Calu3 (cell line): ENCODE measurements around the gene CDC123. TPM values are rescaled to one million over a fixed set of nuclear protein-coding genes. Genes with fewer than 3 reads are reported as not detected.

Experiments
- BruUV-seq: library from RNA; stranded (reverse); fragments of 400-500 nt; replicated peaks from 2 replicates; lab custom pipeline; 2021; lab: Mats Ljungman, UMichigan
- CTCF ChIA-PET: fragments of 300-600 bp; sonication (Branson Sonifier 250); formaldehyde crosslinking; loops from one replicate; lab custom pipeline; 2022; ENCODE audit warnings: antibody characterized with exemption; lab: Charles Lee
- DNase-seq: peaks from one replicate; pipeline ENCODE4 v3.0.0; 2022
- H3K27ac Mint-ChIP-seq: one replicate; pipeline ENCODE4 v1.8.0; 2022; ENCODE audit warnings: mixed read lengths; ENCODE audit not compliant: unreplicated experiment
- H3K27me3 Mint-ChIP-seq: one replicate; pipeline ENCODE4 v1.8.0; 2022; ENCODE audit warnings: mixed read lengths; ENCODE audit not compliant: unreplicated experiment
- H3K36me3 Mint-ChIP-seq: one replicate; pipeline ENCODE4 v1.8.0; 2022; ENCODE audit warnings: mild to moderate bottlenecking, moderate library complexity, mixed read lengths; ENCODE audit not compliant: insufficient read depth, unreplicated experiment
- H3K4me1 Mint-ChIP-seq: one replicate; pipeline ENCODE4 v1.8.0; 2022; ENCODE audit warnings: mild to moderate bottlenecking, low read depth, mixed read lengths; ENCODE audit not compliant: unreplicated experiment
- H3K4me3 Mint-ChIP-seq: one replicate; pipeline ENCODE4 v1.8.0; 2022; ENCODE audit warnings: mild to moderate bottlenecking, low read depth, moderate library complexity, mixed read lengths; ENCODE audit not compliant: unreplicated experiment
- H3K9me3 Mint-ChIP-seq: one replicate; pipeline ENCODE4 v1.8.0; 2022; ENCODE audit warnings: low read depth, mixed read lengths; ENCODE audit not compliant: unreplicated experiment
- intact Hi-C: fragments of 100-400 bp; cut with micrococcal nuclease; formaldehyde crosslinking; loops from one replicate; pipeline ENCODE4 v1.10.0; 2022; ENCODE audit not compliant: unreplicated experiment
- total RNA-seq: library from RNA; stranded (reverse); gene quantifications from 2 replicates; pipeline ENCODE4 v1.2.3, GENCODE V29; 2022
- TF ChIP-seq, protein P1 (sequence below): fragments of 200-600 bp; IDR thresholded peaks from one replicate; pipeline ENCODE4 v1.8.0; 2022; ENCODE audit warnings: antibody characterized with exemption; ENCODE audit not compliant: unreplicated experiment

CDC123 gene
- total RNA-seq, 1 experiment from 2014 or later: 96.3 TPM

- Mint-ChIP-seq H3K4me3 (no peak overlapping the region), H3K9me3 (no peaks in the 10 kb centered on the region), H3K4me1 (no peaks in the 10 kb centered on the region), H3K27me3 (no peaks in the 10 kb centered on the region), H3K27ac (no peak overlapping the region), H3K36me3 (peaks cover 33% of the 10 kb centered on the region)
- TSS peak; percentile 8 for BruUV-seq
- TF ChIP-seq, protein P1, sequence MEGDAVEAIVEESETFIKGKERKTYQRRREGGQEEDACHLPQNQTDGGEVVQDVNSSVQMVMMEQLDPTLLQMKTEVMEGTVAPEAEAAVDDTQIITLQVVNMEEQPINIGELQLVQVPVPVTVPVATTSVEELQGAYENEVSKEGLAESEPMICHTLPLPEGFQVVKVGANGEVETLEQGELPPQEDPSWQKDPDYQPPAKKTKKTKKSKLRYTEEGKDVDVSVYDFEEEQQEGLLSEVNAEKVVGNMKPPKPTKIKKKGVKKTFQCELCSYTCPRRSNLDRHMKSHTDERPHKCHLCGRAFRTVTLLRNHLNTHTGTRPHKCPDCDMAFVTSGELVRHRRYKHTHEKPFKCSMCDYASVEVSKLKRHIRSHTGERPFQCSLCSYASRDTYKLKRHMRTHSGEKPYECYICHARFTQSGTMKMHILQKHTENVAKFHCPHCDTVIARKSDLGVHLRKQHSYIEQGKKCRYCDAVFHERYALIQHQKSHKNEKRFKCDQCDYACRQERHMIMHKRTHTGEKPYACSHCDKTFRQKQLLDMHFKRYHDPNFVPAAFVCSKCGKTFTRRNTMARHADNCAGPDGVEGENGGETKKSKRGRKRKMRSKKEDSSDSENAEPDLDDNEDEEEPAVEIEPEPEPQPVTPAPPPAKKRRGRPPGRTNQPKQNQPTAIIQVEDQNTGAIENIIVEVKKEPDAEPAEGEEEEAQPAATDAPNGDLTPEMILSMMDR: no peak
- DNase-seq: no peak
- intact Hi-C loops: no loop called here
- CTCF ChIA-PET: interaction anchor here (0.6 kb wide), 1 partner anchor 11 kb away, joined by 3 read pairs; no protein-coding TSS in a partner anchor
Observed at GRCh38 chr10:12235116-12235694, 39.2 kb downstream of the CDC123 start.

DNA sequence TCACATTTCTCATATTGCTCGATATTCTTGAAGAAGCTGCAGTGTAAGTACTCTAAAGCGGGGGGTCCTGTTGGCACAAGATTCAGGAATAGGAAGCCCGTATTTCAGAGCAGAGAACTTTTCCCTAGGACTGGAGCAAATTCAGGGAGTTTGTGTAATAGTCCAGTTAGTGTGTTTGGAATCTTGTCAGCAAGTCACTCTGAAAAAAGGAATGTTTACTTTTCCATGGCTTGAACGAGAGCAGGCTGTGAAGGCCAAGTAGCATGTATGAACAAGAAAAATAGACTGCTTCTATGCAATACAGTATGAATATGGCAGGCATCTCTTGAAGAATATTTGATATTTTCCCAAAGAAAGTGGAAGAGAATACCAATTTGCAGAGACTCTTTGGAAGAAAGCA lies 39.8 kb downstream of the CDC123 start:
- CTCF ChIA-PET: no interaction called here
- no TSS peak for BruUV-seq
- intact Hi-C loops: no loop called here
- no peak overlapping the region for H3K4me3 Mint-ChIP-seq
- no peak overlapping the region for H3K27ac Mint-ChIP-seq
- no peaks in the 10 kb centered on the region for H3K4me1 Mint-ChIP-seq
- peaks cover 37% of the 10 kb centered on the region for H3K36me3 Mint-ChIP-seq
- no peak for DNase-seq
- H3K27me3 Mint-ChIP-seq: no peaks in the 10 kb centered on the region
- no peaks in the 10 kb centered on the region for H3K9me3 Mint-ChIP-seq
- TF ChIP-seq, protein P1: no peak

DNA sequence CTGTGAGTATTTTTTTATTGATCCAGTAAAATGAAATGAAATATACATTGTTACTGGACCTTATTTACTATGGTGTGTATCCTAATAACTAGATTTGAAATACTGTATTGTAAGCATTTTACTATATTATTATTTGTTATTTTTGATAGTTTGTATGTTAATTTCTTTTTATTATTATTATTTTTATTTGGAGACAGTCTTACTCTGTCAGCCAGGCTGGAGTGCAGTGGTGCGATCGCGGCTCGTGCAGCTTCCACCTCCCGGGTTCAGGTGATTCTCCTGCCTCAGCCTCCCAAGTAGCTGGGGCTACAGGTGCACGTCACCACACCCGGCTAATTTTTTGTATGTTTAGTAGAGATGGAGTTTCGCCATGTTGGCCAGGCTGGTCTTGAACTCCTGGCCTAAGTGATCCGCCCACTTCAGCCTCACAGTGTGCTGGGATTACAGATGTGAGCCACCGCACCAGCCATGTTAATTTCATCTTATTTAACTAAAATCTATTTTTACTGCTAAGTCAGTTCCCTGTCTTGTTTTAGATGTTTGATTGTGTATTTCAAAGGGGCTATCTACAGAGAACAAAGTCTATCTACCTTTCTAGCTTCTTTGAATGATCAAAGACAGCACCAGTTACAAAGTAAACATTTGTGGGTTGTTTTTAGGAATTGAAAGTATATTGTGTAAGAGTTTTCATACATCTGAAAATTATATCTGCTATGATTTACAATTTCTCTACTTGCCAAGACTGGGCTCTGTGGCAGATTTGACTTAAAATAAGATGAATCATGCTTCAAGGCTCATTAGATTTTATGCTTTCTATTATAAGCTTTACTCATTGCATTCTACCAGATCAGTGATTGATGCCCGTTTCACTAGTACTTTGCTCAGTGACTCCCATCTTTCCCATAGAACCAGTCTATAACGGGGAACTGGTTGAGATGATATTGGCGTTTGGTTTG lies 41.6 kb downstream of the CDC123 start:
- TF ChIP-seq, protein P1: no peak
- DNase-seq: no peak
- Mint-ChIP-seq H3K4me1 (no peaks in the 10 kb centered on the region), H3K9me3 (no peaks in the 10 kb centered on the region), H3K36me3 (peaks cover 30% of the 10 kb centered on the region), H3K27ac (no peak overlapping the region), H3K4me3 (no peak overlapping the region), H3K27me3 (no peaks in the 10 kb centered on the region)
- no TSS peak for BruUV-seq
- CTCF ChIA-PET: no interaction called here
- intact Hi-C loops: no loop called here

DNA sequence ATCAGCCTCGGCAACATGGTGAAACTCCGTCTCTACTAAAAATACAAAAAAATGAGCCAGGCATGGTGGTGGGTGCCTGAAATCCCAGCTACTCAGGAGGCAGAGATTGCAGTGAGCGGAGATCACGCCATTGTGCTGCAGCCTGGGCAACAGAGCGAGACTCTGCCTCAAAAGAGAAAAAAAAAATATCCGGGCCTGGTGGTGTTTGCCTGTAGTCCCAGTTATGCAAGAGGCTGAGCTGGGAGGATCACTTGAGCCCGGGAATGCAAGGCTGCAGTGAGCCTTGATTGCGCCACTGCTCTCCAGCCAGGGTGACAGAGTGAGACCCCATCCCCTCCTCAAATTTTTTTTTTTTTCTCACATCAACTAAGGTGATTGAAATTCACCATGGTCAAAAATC lies 42.8 kb downstream of the CDC123 start:
- peaks cover 27% of the 10 kb centered on the region for H3K36me3 Mint-ChIP-seq
- no peak overlapping the region for H3K4me3 Mint-ChIP-seq
- DNase-seq: no peak
- H3K9me3 Mint-ChIP-seq: no peaks in the 10 kb centered on the region
- H3K4me1 Mint-ChIP-seq: no peaks in the 10 kb centered on the region
- no TSS peak for BruUV-seq
- TF ChIP-seq, protein P1: no peak
- H3K27me3 Mint-ChIP-seq: no peaks in the 10 kb centered on the region
- H3K27ac Mint-ChIP-seq: no peak overlapping the region
- intact Hi-C loops: no loop called here
- CTCF ChIA-PET: interaction anchor here (0.7 kb wide), 1 partner anchor 89 kb away, joined by 3 read pairs; no protein-coding TSS in a partner anchor
